ENCODE measurements around the gene PHKB. TPM values are rescaled to one million over a fixed set of nuclear protein-coding genes. Genes with fewer than 3 reads are reported as not detected.

PHKB gene
- total and polyA plus RNA-seq, 2 donors (not counting 1 experiment from before 2014, with no cell fraction given), result 79.0 to 103 TPM

GRCh38 chr16:47646914-47647313 lies 185.8 kb downstream of the PHKB start:
- Histone ChIP-seq H3K27me3 (ENCODE audit: control insufficient read depth, insufficient read depth, low read length) (no peaks in the 10 kb centered on the region), H3K9ac (ENCODE audit: insufficient read depth, low read length) (no peak overlapping the region), H3K79me2 (ENCODE audit: control insufficient read depth, insufficient read depth, low read length) (no peaks in the 10 kb centered on the region), H4K20me1 (ENCODE audit: control insufficient read depth, extremely low read depth, insufficient read depth, low read length) (no peaks in the 10 kb centered on the region), H2AFZ (ENCODE audit: low read length) (no peak overlapping the region), H3K4me3 (replicated peaks in 1 of 4; ENCODE audit: control extremely low read depth in 1 of 4, insufficient read depth in 1 of 4, low read depth in 3 of 4, low read length in 4 of 4) (no peak overlapping the region), H3K4me2 (ENCODE audit: extremely low read depth, insufficient read depth, low read length) (no peak overlapping the region), H3K9me3 (ENCODE audit: control insufficient read depth, insufficient read depth, low read depth, low read length) (no peaks in the 10 kb centered on the region), H3K36me3 (ENCODE audit: control insufficient read depth, insufficient read depth, low read length) (no peaks in the 10 kb centered on the region), H3K27ac (ENCODE audit: insufficient read depth, low read length) (no peak overlapping the region), H3K4me1 (ENCODE audit: control insufficient read depth, extremely low read depth, insufficient read depth, low read length) (peaks cover 2% of the 10 kb centered on the region)
- no peak for DNase-seq (ENCODE audit: low read depth in 2 of 2)
- no peak for TF ChIP-seq CTCF (conservative IDR thresholded peaks at IDR 0.05 in 1 of 2, IDR thresholded peaks at IDR 0.05 in 1 of 2; ENCODE audit: low read depth in 1 of 2, low read length in 2 of 2)
- no peak for TF ChIP-seq EZH2 (IDR thresholded peaks at IDR 0.05; ENCODE audit: low read length, missing control alignments)

GRCh38 chr16:47657032-47657431 lies 195.9 kb downstream of the PHKB start:
- no peaks in the 10 kb centered on the region for H3K27me3 ChIP-seq (ENCODE audit: control insufficient read depth, insufficient read depth, low read length)
- no peak overlapping the region for H3K27ac ChIP-seq (ENCODE audit: insufficient read depth, low read length)
- H3K4me1 ChIP-seq (ENCODE audit: control insufficient read depth, extremely low read depth, insufficient read depth, low read length), result no peaks in the 10 kb centered on the region
- H3K9me3 ChIP-seq (ENCODE audit: control insufficient read depth, insufficient read depth, low read depth, low read length), result no peaks in the 10 kb centered on the region
- no peak for DNase-seq (ENCODE audit: low read depth in 2 of 2)
- no peak overlapping the region for H3K4me3 ChIP-seq (replicated peaks in 1 of 4; ENCODE audit: control extremely low read depth in 1 of 4, insufficient read depth in 1 of 4, low read depth in 3 of 4, low read length in 4 of 4)
- no peaks in the 10 kb centered on the region for H3K36me3 ChIP-seq (ENCODE audit: control insufficient read depth, insufficient read depth, low read length)
- TF ChIP-seq EZH2 (IDR thresholded peaks at IDR 0.05; ENCODE audit: low read length, missing control alignments) (no peak), CTCF (conservative IDR thresholded peaks at IDR 0.05 in 1 of 2, IDR thresholded peaks at IDR 0.05 in 1 of 2; ENCODE audit: low read depth in 1 of 2, low read length in 2 of 2) (no peak)
- H3K4me2 ChIP-seq (ENCODE audit: extremely low read depth, insufficient read depth, low read length), result no peak overlapping the region
- no peak overlapping the region for H2AFZ ChIP-seq (ENCODE audit: low read length)
- H3K79me2 ChIP-seq (ENCODE audit: control insufficient read depth, insufficient read depth, low read length), result no peaks in the 10 kb centered on the region
- H4K20me1 ChIP-seq (ENCODE audit: control insufficient read depth, extremely low read depth, insufficient read depth, low read length), result no peaks in the 10 kb centered on the region
- H3K9ac ChIP-seq (ENCODE audit: insufficient read depth, low read length), result no peak overlapping the region

- Histone ChIP-seq H3K4me2 (ENCODE audit: extremely low read depth, insufficient read depth, low read length) (no peak overlapping the region), H3K79me2 (ENCODE audit: control insufficient read depth, insufficient read depth, low read length) (no peaks in the 10 kb centered on the region), H3K9ac (ENCODE audit: insufficient read depth, low read length) (no peak overlapping the region), H3K4me3 (replicated peaks in 1 of 4; ENCODE audit: control extremely low read depth in 1 of 4, insufficient read depth in 1 of 4, low read depth in 3 of 4, low read length in 4 of 4) (no peak overlapping the region), H3K27me3 (ENCODE audit: control insufficient read depth, insufficient read depth, low read length) (no peaks in the 10 kb centered on the region), H3K9me3 (ENCODE audit: control insufficient read depth, insufficient read depth, low read depth, low read length) (no peaks in the 10 kb centered on the region), H4K20me1 (ENCODE audit: control insufficient read depth, extremely low read depth, insufficient read depth, low read length) (no peaks in the 10 kb centered on the region), H3K27ac (ENCODE audit: insufficient read depth, low read length) (no peak overlapping the region), H3K4me1 (ENCODE audit: control insufficient read depth, extremely low read depth, insufficient read depth, low read length) (no peaks in the 10 kb centered on the region), H2AFZ (ENCODE audit: low read length) (no peak overlapping the region), H3K36me3 (ENCODE audit: control insufficient read depth, insufficient read depth, low read length) (no peaks in the 10 kb centered on the region)
- TF ChIP-seq CTCF (conservative IDR thresholded peaks at IDR 0.05 in 1 of 2, IDR thresholded peaks at IDR 0.05 in 1 of 2; ENCODE audit: low read depth in 1 of 2, low read length in 2 of 2) (no peak), EZH2 (IDR thresholded peaks at IDR 0.05; ENCODE audit: low read length, missing control alignments) (no peak)
- no peak for DNase-seq (ENCODE audit: low read depth in 2 of 2)
Measured at GRCh38 chr16:47657977-47658376, 196.8 kb downstream of the PHKB start.
